Measurements from ENCODE around the gene SLC9A9.

SLC9A9 gene

DNA sequence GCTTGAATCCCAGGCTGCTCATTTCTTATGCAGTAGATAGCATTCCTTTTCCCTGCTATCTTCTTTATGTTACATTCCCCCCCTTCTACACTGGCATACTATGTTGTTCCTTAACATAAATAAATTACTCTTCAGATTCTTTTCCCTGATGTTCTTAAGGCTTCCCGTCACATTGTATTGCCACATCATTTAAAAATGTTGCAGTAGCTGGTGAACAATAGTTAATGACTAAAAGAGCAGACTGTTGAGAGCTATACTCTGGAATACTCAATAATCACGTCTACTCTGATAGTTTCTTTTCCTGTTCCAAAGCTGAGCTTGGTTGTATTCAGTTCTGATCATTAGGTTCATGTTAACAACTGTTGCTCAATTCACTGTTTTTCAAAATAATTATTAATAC, 508.8 kb downstream of the SLC9A9 start:
- no peak overlapping the region for H3K4me3 ChIP-seq (ENCODE audit: low read depth, low read length)
- TF ChIP-seq, protein P1, sequence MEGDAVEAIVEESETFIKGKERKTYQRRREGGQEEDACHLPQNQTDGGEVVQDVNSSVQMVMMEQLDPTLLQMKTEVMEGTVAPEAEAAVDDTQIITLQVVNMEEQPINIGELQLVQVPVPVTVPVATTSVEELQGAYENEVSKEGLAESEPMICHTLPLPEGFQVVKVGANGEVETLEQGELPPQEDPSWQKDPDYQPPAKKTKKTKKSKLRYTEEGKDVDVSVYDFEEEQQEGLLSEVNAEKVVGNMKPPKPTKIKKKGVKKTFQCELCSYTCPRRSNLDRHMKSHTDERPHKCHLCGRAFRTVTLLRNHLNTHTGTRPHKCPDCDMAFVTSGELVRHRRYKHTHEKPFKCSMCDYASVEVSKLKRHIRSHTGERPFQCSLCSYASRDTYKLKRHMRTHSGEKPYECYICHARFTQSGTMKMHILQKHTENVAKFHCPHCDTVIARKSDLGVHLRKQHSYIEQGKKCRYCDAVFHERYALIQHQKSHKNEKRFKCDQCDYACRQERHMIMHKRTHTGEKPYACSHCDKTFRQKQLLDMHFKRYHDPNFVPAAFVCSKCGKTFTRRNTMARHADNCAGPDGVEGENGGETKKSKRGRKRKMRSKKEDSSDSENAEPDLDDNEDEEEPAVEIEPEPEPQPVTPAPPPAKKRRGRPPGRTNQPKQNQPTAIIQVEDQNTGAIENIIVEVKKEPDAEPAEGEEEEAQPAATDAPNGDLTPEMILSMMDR (IDR thresholded peaks at IDR 0.05; ENCODE audit: control insufficient read depth, extremely low read depth, insufficient read depth), result no peak
- no peak for DNase-seq (ENCODE audit: low read depth)

DNA sequence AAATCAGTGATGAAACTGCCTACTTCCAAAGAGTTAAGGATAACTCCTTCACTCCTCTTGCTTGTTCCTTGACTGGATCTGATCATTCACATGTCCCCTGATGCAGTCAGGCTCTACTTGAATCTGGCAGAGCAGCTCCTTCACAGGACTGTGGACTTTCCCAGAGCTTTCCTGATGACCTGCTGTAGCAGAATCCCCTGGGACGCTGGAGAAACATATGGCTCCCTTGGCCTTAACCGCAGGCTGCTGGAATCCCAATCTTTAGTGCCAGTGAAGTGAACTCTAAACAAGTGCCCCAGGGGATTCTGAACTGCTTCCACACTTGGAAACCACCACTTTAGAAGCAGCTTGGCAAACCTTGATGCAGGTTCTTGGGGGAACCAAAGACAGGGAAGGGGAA, 510.9 kb downstream of the SLC9A9 start:
- no peak for DNase-seq (ENCODE audit: low read depth)
- no peak overlapping the region for H3K4me3 ChIP-seq (ENCODE audit: low read depth, low read length)
- TF ChIP-seq, protein P1 (IDR thresholded peaks at IDR 0.05; ENCODE audit: control insufficient read depth, extremely low read depth, insufficient read depth), result no peak

DNA sequence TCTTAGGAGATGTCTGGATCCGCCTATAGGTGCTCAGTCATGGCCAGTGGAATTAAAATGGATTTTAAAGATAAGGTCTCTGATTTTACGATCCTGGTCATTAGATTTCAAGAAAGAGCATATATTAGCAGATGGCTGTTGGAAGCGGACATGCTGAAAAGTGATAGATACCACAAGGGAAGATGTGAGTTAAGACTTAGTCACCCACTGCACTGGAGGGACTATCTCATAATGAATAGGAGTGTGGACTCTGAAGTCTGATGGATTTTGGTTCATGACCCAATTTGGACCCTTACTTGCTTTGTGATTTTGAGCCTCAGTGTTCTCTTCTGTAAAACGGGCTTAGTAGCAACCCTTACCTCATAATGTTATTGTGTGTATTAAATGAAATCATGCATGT, 514.0 kb downstream of the SLC9A9 start:
- TF ChIP-seq, protein P1 (IDR thresholded peaks at IDR 0.05; ENCODE audit: control insufficient read depth, extremely low read depth, insufficient read depth), result no peak
- no peak overlapping the region for H3K4me3 ChIP-seq (ENCODE audit: low read depth, low read length)
- DNase-seq (ENCODE audit: low read depth), result no peak

DNA sequence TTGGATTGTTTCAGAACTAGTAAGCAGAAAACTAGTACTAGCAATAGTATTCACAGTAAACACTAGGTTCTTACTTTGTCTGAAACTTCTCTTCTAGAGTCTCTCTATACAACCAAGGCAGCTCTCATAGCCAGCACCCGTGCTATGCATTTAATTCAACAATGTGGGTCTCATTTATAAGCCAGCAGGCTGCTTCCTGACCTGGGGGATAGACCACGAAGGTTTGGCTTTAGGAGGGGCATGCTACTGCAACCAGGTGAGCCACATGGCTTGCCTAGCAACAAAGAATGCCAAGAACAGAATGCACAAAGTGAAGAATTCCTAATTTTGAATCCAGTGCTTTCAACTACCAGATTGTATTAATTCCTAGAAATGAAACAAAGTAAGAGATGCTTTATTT, 514.9 kb downstream of the SLC9A9 start:
- TF ChIP-seq, protein P1 (IDR thresholded peaks at IDR 0.05; ENCODE audit: control insufficient read depth, extremely low read depth, insufficient read depth), result no peak
- no peak for DNase-seq (ENCODE audit: low read depth)

DNA sequence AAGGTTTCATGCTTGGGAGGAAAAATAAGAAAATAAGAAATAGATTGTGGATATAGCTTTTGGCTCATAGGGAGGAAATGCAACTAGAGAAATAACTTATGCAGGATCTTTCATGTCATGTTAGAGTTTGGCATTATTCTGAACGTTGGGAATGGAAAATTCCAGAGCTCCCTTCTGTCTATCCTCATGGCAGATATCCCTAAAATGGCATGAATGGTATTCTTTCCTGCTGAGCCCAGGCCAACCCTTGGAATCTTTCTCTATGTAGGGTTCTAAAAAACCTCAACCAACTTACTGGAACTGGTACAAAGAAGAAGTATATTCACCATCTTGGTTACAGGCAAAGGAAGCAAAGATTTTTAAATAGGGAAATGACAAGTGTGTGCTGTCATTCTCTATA, 516.2 kb downstream of the SLC9A9 start:
- no peak for DNase-seq (ENCODE audit: low read depth)

More for the DNA sequence above, 514.9 kb downstream of the SLC9A9 start:
- H3K4me3 ChIP-seq (ENCODE audit: low read depth, low read length), result no peak overlapping the region

DNA sequence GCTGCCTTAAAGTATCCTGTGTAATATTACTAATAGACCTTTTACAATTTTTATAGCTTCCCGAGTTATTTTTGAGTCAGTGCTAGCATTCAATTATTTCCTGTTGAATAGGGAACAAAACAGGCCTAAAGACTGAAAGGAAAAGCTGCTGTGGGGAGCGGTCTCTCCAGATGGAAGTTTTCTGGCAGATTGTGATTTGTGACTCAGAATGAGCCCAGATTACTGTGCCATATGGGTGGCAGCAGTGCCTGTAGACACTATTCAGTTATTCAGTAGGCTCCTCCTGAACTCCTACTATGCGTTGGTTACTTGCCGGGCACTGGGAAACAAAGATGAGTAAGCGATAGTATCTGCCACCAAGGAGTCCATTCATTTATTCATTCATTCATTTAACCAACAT, 516.9 kb downstream of the SLC9A9 start:
- TF ChIP-seq, protein P1 (IDR thresholded peaks at IDR 0.05; ENCODE audit: control insufficient read depth, extremely low read depth, insufficient read depth), result no peak
- no peak for DNase-seq (ENCODE audit: low read depth)
- H3K4me3 ChIP-seq (ENCODE audit: low read depth, low read length), result no peak overlapping the region

More for the DNA sequence above, 516.2 kb downstream of the SLC9A9 start:
- TF ChIP-seq, protein P1 (IDR thresholded peaks at IDR 0.05; ENCODE audit: control insufficient read depth, extremely low read depth, insufficient read depth), result no peak
- H3K4me3 ChIP-seq (ENCODE audit: low read depth, low read length), result no peak overlapping the region

DNA sequence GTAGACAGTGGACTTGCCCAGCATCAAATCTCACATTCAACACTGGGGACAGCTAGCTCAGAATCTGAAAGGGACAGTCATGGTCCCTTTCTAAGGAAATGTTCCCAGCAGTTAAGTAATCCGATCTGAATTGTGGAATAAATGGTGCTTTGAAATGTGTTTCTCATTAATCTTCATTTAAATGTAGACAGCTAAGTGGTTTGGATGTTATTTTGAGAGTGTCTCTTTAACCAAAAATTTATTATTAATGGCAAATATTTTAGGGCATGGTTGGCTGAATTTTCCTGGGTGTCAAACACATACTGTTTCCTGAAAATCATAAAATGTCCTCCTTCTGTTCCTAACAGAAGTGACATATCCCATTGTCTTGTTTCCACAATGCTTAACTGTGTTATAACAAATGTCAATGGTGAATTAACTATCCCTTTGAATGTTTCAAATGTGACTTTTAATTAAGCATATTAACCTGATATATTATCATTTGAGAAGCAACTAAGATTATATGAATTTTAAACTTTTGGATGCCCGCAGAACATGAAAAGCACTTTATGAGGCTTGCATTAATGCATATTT, 517.9 kb downstream of the SLC9A9 start:
- no peak for DNase-seq (ENCODE audit: low read depth)
- TF ChIP-seq, protein P1 (IDR thresholded peaks at IDR 0.05; ENCODE audit: control insufficient read depth, extremely low read depth, insufficient read depth), result no peak
- no peak overlapping the region for H3K4me3 ChIP-seq (ENCODE audit: low read depth, low read length)
